GM21528 (cell line): ENCODE data around the gene LDHB.
"Not testable (repeated sequence)": the region's sequence is repeated elsewhere in the genome, so short reads cannot be mapped to it uniquely, and the experiment has no call there.

ENCODE experiments used
- ATAC-seq: cut with Tn5 transposase; IDR thresholded peaks from one replicate; pipeline ENCODE4 v1.9.1; 2021; ENCODE audit warnings: mild to moderate bottlenecking, moderate library complexity; ENCODE audit not compliant: unreplicated experiment, low FRiP score

Gene LDHB

GRCh38 chr12:21662122-21662792 is 4.6 kb upstream of the LDHB start:
- no peak for ATAC-seq

GRCh38 chr12:21661396-21662093 is 3.9 kb upstream of the LDHB start:
- not testable (repeated sequence) for ATAC-seq

- ATAC-seq: no peak
Observed at GRCh38 chr12:21659383-21659782, 1.7 kb upstream of the LDHB start.

GRCh38 chr12:21656905-21657325 is 727 bp downstream of the LDHB start:
- ATAC-seq: peak; percentile 43

GRCh38 chr12:21655591-21655990 is 2.1 kb downstream of the LDHB start:
- no peak for ATAC-seq

- no peak for ATAC-seq
Observed at GRCh38 chr12:21651821-21652220, 5.8 kb downstream of the LDHB start.

GRCh38 chr12:21650997-21651396 is 6.6 kb downstream of the LDHB start:
- ATAC-seq: no peak

GRCh38 chr12:21649034-21649433 is 8.6 kb downstream of the LDHB start:
- no peak for ATAC-seq

GRCh38 chr12:21648378-21648777 is 9.3 kb downstream of the LDHB start:
- no peak for ATAC-seq

GRCh38 chr12:21647179-21647578 is 10.5 kb downstream of the LDHB start:
- ATAC-seq: no peak

- ATAC-seq: not testable (repeated sequence)
Observed at GRCh38 chr12:21645041-21645500, 12.6 kb downstream of the LDHB start.

GRCh38 chr12:21644516-21644915 is 13.1 kb downstream of the LDHB start:
- no peak for ATAC-seq

GRCh38 chr12:21643758-21644157 is 13.9 kb downstream of the LDHB start:
- no peak for ATAC-seq

GRCh38 chr12:21642707-21643389 is 14.8 kb downstream of the LDHB start:
- ATAC-seq: no peak

GRCh38 chr12:21638054-21638891 is 19.4 kb downstream of the LDHB start:
- no peak for ATAC-seq

- ATAC-seq: no peak
Observed at GRCh38 chr12:21634245-21634644, 23.4 kb downstream of the LDHB start.

GRCh38 chr12:21631367-21631766 is 26.3 kb downstream of the LDHB start:
- no peak for ATAC-seq

- no peak for ATAC-seq
Observed at GRCh38 chr12:21627924-21628323, 29.7 kb downstream of the LDHB start.

- ATAC-seq: no peak
Observed at GRCh38 chr12:21618566-21618965, 39.1 kb downstream of the LDHB start.

GRCh38 chr12:21617030-21617429 is 40.6 kb downstream of the LDHB start:
- ATAC-seq: no peak

- no peak for ATAC-seq
Observed at GRCh38 chr12:21615431-21615830, 42.2 kb downstream of the LDHB start.
